HL-60 (cell line): ENCODE results near the gene KCNA3.
A peak's percentile ranks its signal among the peaks of the same experiment; 100 is the strongest.

ENCODE experiments used
- GABPA ChIP-seq: IDR thresholded peaks from 2 replicates; pipeline ENCODE4 v1.6.1; 2012; ENCODE audit warnings: low read depth
- POLR2AphosphoS5 ChIP-seq: IDR thresholded peaks from 2 replicates; pipeline ENCODE4 v1.6.1; 2012; ENCODE audit warnings: low read depth
- SPI1 ChIP-seq: IDR thresholded peaks from 2 replicates; pipeline ENCODE4 v1.6.1; 2012; ENCODE audit warnings: low read depth, mild to moderate bottlenecking, borderline replicate concordance
- TF ChIP-seq, protein P1 (sequence below): IDR thresholded peaks from one replicate; pipeline ENCODE4 v1.5.1; 2011; ENCODE audit warnings: low read length, control low read depth, inconsistent platforms; ENCODE audit not compliant: insufficient read depth
- TF ChIP-seq, protein P2 (sequence below): IDR thresholded peaks from 2 replicates; pipeline ENCODE4 v1.6.1; 2012; ENCODE audit warnings: low read depth; ENCODE audit not compliant: insufficient replicate concordance

DNA sequence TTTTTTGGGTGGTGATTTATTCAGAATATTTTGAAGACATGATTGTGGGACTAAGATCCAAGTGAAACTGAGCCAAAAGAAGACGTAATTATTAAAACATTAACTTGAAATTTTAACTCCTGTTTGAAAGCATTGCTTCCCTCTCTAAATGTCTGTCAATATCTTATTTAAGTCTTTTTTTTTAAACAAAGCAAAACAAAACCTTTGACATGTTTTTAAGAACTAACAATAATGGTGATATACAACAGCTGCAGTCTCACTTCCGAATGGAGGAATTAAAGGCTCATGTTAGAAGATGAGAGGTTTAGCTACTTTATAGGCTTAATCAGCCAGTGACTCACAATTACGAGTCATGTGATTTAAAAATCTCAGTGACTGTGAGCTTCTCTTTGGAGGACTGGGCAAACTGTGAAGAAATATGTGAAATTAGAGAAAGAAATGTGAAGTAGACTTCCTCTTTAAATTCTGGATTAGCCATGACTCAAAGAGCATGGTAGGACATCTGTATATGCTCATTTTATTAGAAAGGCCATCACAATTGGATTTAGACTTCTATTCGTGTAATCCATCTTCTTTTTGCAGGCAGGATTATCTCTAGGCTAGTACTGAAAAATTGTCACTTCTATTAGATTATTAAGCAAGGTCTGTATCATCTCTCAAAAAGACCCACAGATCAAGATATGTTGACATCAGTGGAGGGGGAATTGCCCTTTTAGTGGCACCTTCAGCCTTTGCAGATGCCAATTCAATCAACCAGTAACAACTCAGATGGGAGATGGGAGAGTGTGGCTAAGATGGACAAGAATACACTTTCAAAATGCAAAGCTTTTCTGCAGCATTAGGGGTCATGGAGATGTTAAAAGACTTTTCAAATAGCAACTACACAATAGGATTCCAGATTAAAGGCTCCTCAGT is 28.7 kb downstream of the KCNA3 start:
- TF ChIP-seq, protein P1, sequence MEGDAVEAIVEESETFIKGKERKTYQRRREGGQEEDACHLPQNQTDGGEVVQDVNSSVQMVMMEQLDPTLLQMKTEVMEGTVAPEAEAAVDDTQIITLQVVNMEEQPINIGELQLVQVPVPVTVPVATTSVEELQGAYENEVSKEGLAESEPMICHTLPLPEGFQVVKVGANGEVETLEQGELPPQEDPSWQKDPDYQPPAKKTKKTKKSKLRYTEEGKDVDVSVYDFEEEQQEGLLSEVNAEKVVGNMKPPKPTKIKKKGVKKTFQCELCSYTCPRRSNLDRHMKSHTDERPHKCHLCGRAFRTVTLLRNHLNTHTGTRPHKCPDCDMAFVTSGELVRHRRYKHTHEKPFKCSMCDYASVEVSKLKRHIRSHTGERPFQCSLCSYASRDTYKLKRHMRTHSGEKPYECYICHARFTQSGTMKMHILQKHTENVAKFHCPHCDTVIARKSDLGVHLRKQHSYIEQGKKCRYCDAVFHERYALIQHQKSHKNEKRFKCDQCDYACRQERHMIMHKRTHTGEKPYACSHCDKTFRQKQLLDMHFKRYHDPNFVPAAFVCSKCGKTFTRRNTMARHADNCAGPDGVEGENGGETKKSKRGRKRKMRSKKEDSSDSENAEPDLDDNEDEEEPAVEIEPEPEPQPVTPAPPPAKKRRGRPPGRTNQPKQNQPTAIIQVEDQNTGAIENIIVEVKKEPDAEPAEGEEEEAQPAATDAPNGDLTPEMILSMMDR = no peak
- TF ChIP-seq POLR2AphosphoS5 (no peak), GABPA (no peak), SPI1 (peak; percentile 25; the same call in 1 of the 2 replicates)
- TF ChIP-seq, protein P2, sequence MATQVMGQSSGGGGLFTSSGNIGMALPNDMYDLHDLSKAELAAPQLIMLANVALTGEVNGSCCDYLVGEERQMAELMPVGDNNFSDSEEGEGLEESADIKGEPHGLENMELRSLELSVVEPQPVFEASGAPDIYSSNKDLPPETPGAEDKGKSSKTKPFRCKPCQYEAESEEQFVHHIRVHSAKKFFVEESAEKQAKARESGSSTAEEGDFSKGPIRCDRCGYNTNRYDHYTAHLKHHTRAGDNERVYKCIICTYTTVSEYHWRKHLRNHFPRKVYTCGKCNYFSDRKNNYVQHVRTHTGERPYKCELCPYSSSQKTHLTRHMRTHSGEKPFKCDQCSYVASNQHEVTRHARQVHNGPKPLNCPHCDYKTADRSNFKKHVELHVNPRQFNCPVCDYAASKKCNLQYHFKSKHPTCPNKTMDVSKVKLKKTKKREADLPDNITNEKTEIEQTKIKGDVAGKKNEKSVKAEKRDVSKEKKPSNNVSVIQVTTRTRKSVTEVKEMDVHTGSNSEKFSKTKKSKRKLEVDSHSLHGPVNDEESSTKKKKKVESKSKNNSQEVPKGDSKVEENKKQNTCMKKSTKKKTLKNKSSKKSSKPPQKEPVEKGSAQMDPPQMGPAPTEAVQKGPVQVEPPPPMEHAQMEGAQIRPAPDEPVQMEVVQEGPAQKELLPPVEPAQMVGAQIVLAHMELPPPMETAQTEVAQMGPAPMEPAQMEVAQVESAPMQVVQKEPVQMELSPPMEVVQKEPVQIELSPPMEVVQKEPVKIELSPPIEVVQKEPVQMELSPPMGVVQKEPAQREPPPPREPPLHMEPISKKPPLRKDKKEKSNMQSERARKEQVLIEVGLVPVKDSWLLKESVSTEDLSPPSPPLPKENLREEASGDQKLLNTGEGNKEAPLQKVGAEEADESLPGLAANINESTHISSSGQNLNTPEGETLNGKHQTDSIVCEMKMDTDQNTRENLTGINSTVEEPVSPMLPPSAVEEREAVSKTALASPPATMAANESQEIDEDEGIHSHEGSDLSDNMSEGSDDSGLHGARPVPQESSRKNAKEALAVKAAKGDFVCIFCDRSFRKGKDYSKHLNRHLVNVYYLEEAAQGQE = no peak
